H1 (cell line): Measurements from ENCODE around the gene FDXACB1.

ENCODE experiments used
- ATF3 ChIP-seq: IDR thresholded peaks from 2 replicates; pipeline ENCODE4 v1.6.1; 2011; ENCODE audit warnings: low read depth, mild to moderate bottlenecking, low read length; ENCODE audit not compliant: insufficient read depth
- BRCA1 ChIP-seq: IDR thresholded peaks from 2 replicates; pipeline ENCODE4 v1.6.1; 2012; ENCODE audit warnings: low read depth, low read length, improper control_type of control experiment
- CREB1 ChIP-seq: IDR thresholded peaks from 2 replicates; pipeline ENCODE4 v1.6.1; 2012; ENCODE audit warnings: inconsistent platforms
- CTCF ChIP-seq, 3 experiments: IDR thresholded peaks; 1 replicate in 2 of 3; 2 replicates in 1 of 3; pipeline versions ENCODE4 v1.5.1 to v1.6.1; 2011; ENCODE audit warnings: low read length in 3 of 3, mild to moderate bottlenecking in 3 of 3, inconsistent platforms in 2 of 3, low read depth in 1 of 3, moderate library complexity in 1 of 3; ENCODE audit not compliant: insufficient read depth in 1 of 3; ENCODE audit errors: control extremely low read depth in 1 of 3
- EZH2 ChIP-seq: fragments of 200-600 bp; sonication (generic); IDR thresholded peaks from 2 replicates; pipeline ENCODE4 v1.7.1; 2012; ENCODE audit warnings: low read depth, mild to moderate bottlenecking, moderate library complexity, low read length, inconsistent platforms; ENCODE audit not compliant: severe bottlenecking
- JUND ChIP-seq: IDR thresholded peaks from 2 replicates; pipeline ENCODE4 v1.6.1; 2011; ENCODE audit warnings: mild to moderate bottlenecking, improper control_type of control experiment, low read length
- POLR2A ChIP-seq, 2 experiments: IDR thresholded peaks; 1 replicate in 1 of 2; 2 replicates in 1 of 2; pipeline ENCODE4 v1.6.1; 2011; ENCODE audit warnings: low read depth in 2 of 2, low read length in 2 of 2, mild to moderate bottlenecking in 2 of 2; ENCODE audit errors: control extremely low read depth in 1 of 2
- POLR2AphosphoS5 ChIP-seq: IDR thresholded peaks from 2 replicates; pipeline ENCODE4 v1.6.1; 2011; ENCODE audit warnings: low read depth, low read length
- RAD21 ChIP-seq, 2 experiments: IDR thresholded peaks in 1 of 2; conservative IDR thresholded peaks in 1 of 2; 2 replicates each; pipeline ENCODE4 v1.6.1; 2011; ENCODE audit warnings: low read depth in 2 of 2, low read length in 2 of 2, improper control_type of control experiment in 1 of 2, inconsistent platforms in 1 of 2, mild to moderate bottlenecking in 1 of 2, moderate library complexity in 1 of 2
- SIN3A ChIP-seq, 2 experiments: IDR thresholded peaks in 1 of 2; conservative IDR thresholded peaks in 1 of 2; 2 replicates each; pipeline ENCODE4 v1.6.1; 2011 to 2012; ENCODE audit warnings: low read length in 2 of 2, improper control_type of control experiment in 1 of 2, low read depth in 1 of 2, mild to moderate bottlenecking in 1 of 2
- SP1 ChIP-seq: IDR thresholded peaks from 2 replicates; pipeline ENCODE4 v1.6.1; 2011; ENCODE audit warnings: low read depth, low read length
- TEAD4 ChIP-seq: IDR thresholded peaks from 2 replicates; pipeline ENCODE4 v1.6.1; 2012; ENCODE audit warnings: low read depth, low read length, inconsistent platforms, mixed read lengths

GRCh38 chr11:111912535-111912934 is 33.6 kb upstream of the FDXACB1 start, which contains the start of gene HSPB2:
- TF ChIP-seq POLR2A (IDR thresholded peaks at IDR 0.05; ENCODE audit: control extremely low read depth in 1 of 2, low read depth in 2 of 2, low read length in 2 of 2) (no peak), SIN3A (conservative IDR thresholded peaks at IDR 0.05 in 1 of 2, IDR thresholded peaks at IDR 0.05 in 1 of 2; ENCODE audit: low read depth in 1 of 2, low read length in 2 of 2) (no peak), CTCF (IDR thresholded peaks at IDR 0.05; ENCODE audit: control extremely low read depth in 1 of 3, insufficient read depth in 1 of 3, low read depth in 1 of 3, low read length in 3 of 3) (no peak), EZH2 (no peak), ATF3 (no peak), POLR2AphosphoS5 (no peak), CREB1 (no peak), TEAD4 (no peak), BRCA1 (no peak), RAD21 (IDR thresholded peaks at IDR 0.05 in 1 of 2, conservative IDR thresholded peaks at IDR 0.05 in 1 of 2; ENCODE audit: low read depth in 2 of 2, low read length in 2 of 2) (no peak), SP1 (no peak), JUND (no peak)
